NCI-H510A treated with DMSO at 0.1 percent for 48 hours (cell line): ENCODE results near the gene SLC1A3.

Experiments
- DNase-seq: peaks from one replicate; lab custom pipeline; 2025; lab: John Stamatoyannopoulos, UW

Gene SLC1A3

GRCh38 chr5:36685631-36686288 is 79.4 kb downstream of the SLC1A3 start:
- no peak for DNase-seq

- no peak for DNase-seq
These were observed 80.5 kb downstream of the SLC1A3 start for GRCh38 chr5:36686881-36687280.

- no peak for DNase-seq
These were observed 82.3 kb downstream of the SLC1A3 start for GRCh38 chr5:36688722-36689121.

GRCh38 chr5:36689225-36689624 is 82.8 kb downstream of the SLC1A3 start:
- no peak for DNase-seq

GRCh38 chr5:36690041-36690961 is 83.9 kb downstream of the SLC1A3 start:
- peak; percentile 78 for DNase-seq

GRCh38 chr5:36691226-36691625 is 84.8 kb downstream of the SLC1A3 start:
- DNase-seq: no peak

- DNase-seq: no peak
These were observed 85.4 kb downstream of the SLC1A3 start for GRCh38 chr5:36691696-36692371.

GRCh38 chr5:36692791-36693763 is 86.7 kb downstream of the SLC1A3 start:
- peak; percentile 43 for DNase-seq

GRCh38 chr5:36694351-36694750 is 87.9 kb downstream of the SLC1A3 start:
- no peak for DNase-seq

GRCh38 chr5:36696059-36696673 is 89.8 kb downstream of the SLC1A3 start:
- peak; percentile 10 for DNase-seq

GRCh38 chr5:36698031-36698430 is 91.6 kb downstream of the SLC1A3 start:
- DNase-seq: no peak

- DNase-seq: no peak
These were observed 94.8 kb downstream of the SLC1A3 start for GRCh38 chr5:36701085-36701698.

GRCh38 chr5:36703245-36703860 is 96.9 kb downstream of the SLC1A3 start:
- no peak for DNase-seq

GRCh38 chr5:36704131-36704530 is 97.7 kb downstream of the SLC1A3 start:
- DNase-seq: no peak

GRCh38 chr5:36705055-36705454 is 98.6 kb downstream of the SLC1A3 start:
- DNase-seq: no peak

- DNase-seq: no peak
These were observed 100.3 kb downstream of the SLC1A3 start for GRCh38 chr5:36706662-36707061.

GRCh38 chr5:36708996-36709395 is 102.6 kb downstream of the SLC1A3 start:
- no peak for DNase-seq

- no peak for DNase-seq
These were observed 103.6 kb downstream of the SLC1A3 start for GRCh38 chr5:36710039-36710438.

GRCh38 chr5:36712706-36713105 is 106.3 kb downstream of the SLC1A3 start:
- no peak for DNase-seq

- no peak for DNase-seq
These were observed 107.1 kb downstream of the SLC1A3 start for GRCh38 chr5:36713541-36713940.
